A549 (cell line): ENCODE results near the gene DCAF15. TPM values are rescaled to one million over a fixed set of nuclear protein-coding genes. Genes with fewer than 3 reads are reported as not detected.
A peak's percentile ranks its signal among the peaks of the same experiment; 100 is the strongest.

ENCODE experiments used
- ATAC-seq, 2 experiments: fragments of 200-7000 bp in 1 of 2; fragments of >200 bp in 1 of 2; cut with Nextera tagmentation in 1 of 2; cut with Tn5 transposase in 1 of 2; 3 replicates each; pipeline versions ENCODE4 v1.8.0 to v1.9.1; 2018 to 2020; ENCODE audit warnings: mild to moderate bottlenecking in 1 of 2, moderate library complexity in 1 of 2
- CTCF ChIA-PET: fragments of 300-600 bp; sonication (Branson Sonifier 250); formaldehyde crosslinking; extraction: SDS; loops from one replicate; lab custom pipeline; 2021; ENCODE audit warnings: antibody characterized with exemption, inconsistent platforms; lab: Yijun Ruan, JAX
- POLR2A ChIA-PET: fragments of 350-600 bp; formaldehyde crosslinking; extraction: SDS; loops from one replicate; lab custom pipeline; 2021; ENCODE audit warnings: antibody characterized with exemption, inconsistent platforms; lab: Yijun Ruan, JAX
- DNase-seq, 2 experiments: peaks; one replicate each; pipeline versions ENCODE4 v3.0.0 to v3.0.0-alpha.2; 2011 to 2016; ENCODE audit warnings: low read depth in 1 of 2, low spot score in 1 of 2
- FAIRE-seq: peaks from 2 replicates; lab custom pipeline; 2011; peaks lifted over from hg19 to GRCh38; lab: Jason Lieb, UNC
- H3K27ac ChIP-seq, 2 experiments: fragments of >200 bp; sonication (Bioruptor Twin); formaldehyde crosslinking; 3 replicates each; pipeline ENCODE4 v1.5.1; 2016 to 2017
- H3K4me1 ChIP-seq: fragments of >200 bp; sonication (Bioruptor Twin); formaldehyde crosslinking; 3 replicates; pipeline ENCODE4 v1.6.1; 2016
- H3K4me2 ChIP-seq: fragments of >200 bp; sonication (Bioruptor Twin); formaldehyde crosslinking; 3 replicates; pipeline ENCODE4 v1.6.1; 2016
- H3K4me3 ChIP-seq: fragments of >200 bp; sonication (Bioruptor Twin); formaldehyde crosslinking; 3 replicates; pipeline ENCODE4 v1.5.1; 2016
- H3K9me3 ChIP-seq: fragments of >200 bp; sonication (Bioruptor Twin); formaldehyde crosslinking; 3 replicates; pipeline ENCODE4 v1.6.1; 2016
- CHD2 ChIP-seq: fragments of 150-350 bp; IDR thresholded peaks from 2 replicates; pipeline ENCODE4 v1.6.1; 2014; ENCODE audit warnings: low read length; ENCODE audit not compliant: partially characterized antibody
- CHD4 ChIP-seq: fragments of 200-600 bp; sonication (generic); IDR thresholded peaks from 2 replicates; pipeline ENCODE4 v1.6.1; 2016; ENCODE audit warnings: antibody characterized with exemption, mild to moderate bottlenecking, borderline replicate concordance
- EHF ChIP-seq: fragments of 250-450 bp; sonication (Bioruptor Pico); IDR thresholded peaks from 2 replicates; pipeline ENCODE4 v1.5.0; 2020; ENCODE audit warnings: mild to moderate bottlenecking
- EHMT2 ChIP-seq: fragments of 200-600 bp; sonication (generic); IDR thresholded peaks from 2 replicates; pipeline ENCODE4 v1.6.1; 2016; ENCODE audit warnings: antibody characterized with exemption, low read depth, mild to moderate bottlenecking, moderate library complexity
- ELK1 ChIP-seq: fragments of 150-350 bp; IDR thresholded peaks from 2 replicates; pipeline ENCODE4 v1.6.1; 2014; ENCODE audit warnings: low read depth, mild to moderate bottlenecking, low read length
- FOSB ChIP-seq: fragments of 250-450 bp; sonication (Bioruptor Pico); IDR thresholded peaks from 2 replicates; pipeline ENCODE4 v1.5.0; 2020; ENCODE audit warnings: mild to moderate bottlenecking, moderate library complexity
- FOSL2 ChIP-seq, 2 experiments: fragments of 450-650 bp in 1 of 2; fragments of >200 bp in 1 of 2; sonication (Bioruptor Twin) in 1 of 2; formaldehyde crosslinking; IDR thresholded peaks; 2 replicates each; pipeline versions ENCODE4 v1.5.0 to v1.6.1; 2016 to 2020; ENCODE audit warnings: mild to moderate bottlenecking in 1 of 2, moderate library complexity in 1 of 2
- GATA3 ChIP-seq: IDR thresholded peaks from 2 replicates; pipeline ENCODE4 v1.6.1; 2012; ENCODE audit warnings: borderline replicate concordance
- HEYL ChIP-seq: fragments of 250-450 bp; sonication (Bioruptor Pico); IDR thresholded peaks from 2 replicates; pipeline ENCODE4 v1.8.0; 2021; ENCODE audit warnings: mild to moderate bottlenecking, moderate library complexity
- HOXB5 ChIP-seq: fragments of 250-450 bp; sonication (Bioruptor Pico); IDR thresholded peaks from 2 replicates; pipeline ENCODE4 v1.5.0; 2020; ENCODE audit warnings: mild to moderate bottlenecking, moderate library complexity
- JUN ChIP-seq, 2 experiments: fragments of >200 bp; sonication (Bioruptor Twin); formaldehyde crosslinking; IDR thresholded peaks; 2 replicates in 1 of 2; 3 replicates in 1 of 2; pipeline ENCODE4 v1.6.1; 2016 to 2017
- MAFK ChIP-seq: fragments of 450-650 bp; IDR thresholded peaks from 2 replicates; pipeline ENCODE4 v1.6.1; 2014; ENCODE audit not compliant: partially characterized antibody
- MAX ChIP-seq: IDR thresholded peaks from 2 replicates; pipeline ENCODE4 v1.6.1; 2012
- MAZ ChIP-seq: fragments of 150-350 bp; IDR thresholded peaks from 2 replicates; pipeline ENCODE4 v1.6.1; 2014; ENCODE audit warnings: antibody characterized with exemption, low read depth, low read length, borderline replicate concordance
- NR3C1 ChIP-seq: fragments of >200 bp; sonication (Bioruptor Twin); formaldehyde crosslinking; IDR thresholded peaks from 3 replicates; pipeline ENCODE4 v1.6.1; 2017
- RARB ChIP-seq: fragments of 250-450 bp; sonication (Bioruptor Pico); IDR thresholded peaks from 2 replicates; pipeline ENCODE4 v1.8.0; 2021; ENCODE audit warnings: mild to moderate bottlenecking, moderate library complexity
- TFCP2L1 ChIP-seq: fragments of 250-450 bp; sonication (Bioruptor Pico); IDR thresholded peaks from 2 replicates; pipeline ENCODE4 v1.5.0; 2021; ENCODE audit warnings: mild to moderate bottlenecking
- USF2 ChIP-seq: fragments of 450-650 bp; IDR thresholded peaks from 2 replicates; pipeline ENCODE4 v1.6.1; 2014; ENCODE audit warnings: antibody characterized with exemption
- ZFP36 ChIP-seq: fragments of 450-650 bp; IDR thresholded peaks from 2 replicates; pipeline ENCODE4 v1.6.1; 2014; ENCODE audit warnings: borderline replicate concordance; ENCODE audit not compliant: partially characterized antibody
- WGBS: methylation state at CpG from one replicate; pipeline ENCODE4 v1.1.6; 2017; ENCODE audit errors: missing lambda C conversion rate; 5-methylcytosine and 5-hydroxymethylcytosine counted together
- polyA plus RNA-seq, 4 experiments: library from polyadenylated mRNA; depleted of rRNA in 3 of 4; stranded (reverse); fragments of >200 nt; fragmentation: RNase III in 1 of 4; extraction: RNeasy Plus Mini Kit Qiagen cat#74134 plus additional on column Dnase treatment in 1 of 4; gene quantifications; 2 replicates in 3 of 4; 3 replicates in 1 of 4; pipeline ENCODE4 v1.2.3, GENCODE V29; 2011 to 2017
- TF ChIP-seq, protein P1 (sequence below): IDR thresholded peaks from 2 replicates; pipeline ENCODE4 v1.6.1; 2012; ENCODE audit warnings: low read depth, borderline replicate concordance
- TF ChIP-seq, protein P2 (sequence below): fragments of >200 bp; sonication (Bioruptor Twin); formaldehyde crosslinking; IDR thresholded peaks from 3 replicates; pipeline ENCODE4 v1.5.1; 2016

Gene DCAF15
- polyA plus RNA-seq, 2 of the 4 experiments (the other 2 are of a cell fraction) = 10.2 to 23.0 TPM

GRCh38 chr19:14002571-14003250 is 50.4 kb downstream of the DCAF15 start:
- H3K4me2 ChIP-seq = no peak overlapping the region
- TF ChIP-seq NR3C1 = no peak
- no peak for TF ChIP-seq CHD2
- no peak for TF ChIP-seq ELK1
- TF ChIP-seq HOXB5 (CRISPR knock-in tag) = no peak
- TF ChIP-seq CHD4 = no peak
- no peak for TF ChIP-seq EHMT2
- TF ChIP-seq RARB (CRISPR knock-in tag) = no peak
- TF ChIP-seq MAZ = no peak
- no peak for TF ChIP-seq MAX
- TF ChIP-seq HEYL (CRISPR knock-in tag) = no peak
- TF ChIP-seq EHF (CRISPR knock-in tag) = no peak
- TF ChIP-seq, protein P1, sequence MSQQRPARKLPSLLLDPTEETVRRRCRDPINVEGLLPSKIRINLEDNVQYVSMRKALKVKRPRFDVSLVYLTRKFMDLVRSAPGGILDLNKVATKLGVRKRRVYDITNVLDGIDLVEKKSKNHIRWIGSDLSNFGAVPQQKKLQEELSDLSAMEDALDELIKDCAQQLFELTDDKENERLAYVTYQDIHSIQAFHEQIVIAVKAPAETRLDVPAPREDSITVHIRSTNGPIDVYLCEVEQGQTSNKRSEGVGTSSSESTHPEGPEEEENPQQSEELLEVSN = no peak
- 79% methylated on average over 13 of the region's 13 CpGs for WGBS
- ATAC-seq (no peak), FAIRE-seq (no peak), DNase-seq (no peak)
- peaks cover 6% of the 10 kb centered on the region; the same call in 1 of the 3 replicates for H3K9me3 ChIP-seq
- H3K4me3 ChIP-seq = no peak overlapping the region
- POLR2A ChIA-PET = no interaction called here
- peaks cover 14% of the 10 kb centered on the region; the same call in 1 of the 3 replicates for H3K4me1 ChIP-seq
- H3K27ac ChIP-seq = 0 out of 6 replicates have a peak overlapping the region, but pooled peaks of 1 of the 2 experiments have one; percentile 11
- CTCF ChIA-PET = no interaction called here

GRCh38 chr19:14003251-14004055 is 51.1 kb downstream of the DCAF15 start:
- DNase-seq (no peak), ATAC-seq (no peak), FAIRE-seq (no peak)
- Histone ChIP-seq H3K9me3 (peaks cover 6% of the 10 kb centered on the region; the same call in 1 of the 3 replicates), H3K4me1 (peaks cover 14% of the 10 kb centered on the region; the same call in 1 of the 3 replicates), H3K27ac (0 out of 6 replicates have a peak overlapping the region, but pooled peaks of 1 of the 2 experiments have one; percentile 11), H3K4me2 (no peak overlapping the region), H3K4me3 (no peak overlapping the region)
- TF ChIP-seq HOXB5 (CRISPR knock-in tag) (no peak), USF2 (no peak), GATA3 (no peak), HEYL (CRISPR knock-in tag) (no peak), ZFP36 (no peak), CHD4 (no peak), JUN (IDR thresholded peaks at IDR 0.05) (no peak), MAFK (no peak), FOSB (CRISPR knock-in tag) (no peak), FOSL2 (IDR thresholded peaks at IDR 0.05) (no peak), FOSL2 (CRISPR knock-in tag; IDR thresholded peaks at IDR 0.05) (no peak), TFCP2L1 (CRISPR knock-in tag) (no peak)
- TF ChIP-seq, protein P1 = no peak
- TF ChIP-seq, protein P2, sequence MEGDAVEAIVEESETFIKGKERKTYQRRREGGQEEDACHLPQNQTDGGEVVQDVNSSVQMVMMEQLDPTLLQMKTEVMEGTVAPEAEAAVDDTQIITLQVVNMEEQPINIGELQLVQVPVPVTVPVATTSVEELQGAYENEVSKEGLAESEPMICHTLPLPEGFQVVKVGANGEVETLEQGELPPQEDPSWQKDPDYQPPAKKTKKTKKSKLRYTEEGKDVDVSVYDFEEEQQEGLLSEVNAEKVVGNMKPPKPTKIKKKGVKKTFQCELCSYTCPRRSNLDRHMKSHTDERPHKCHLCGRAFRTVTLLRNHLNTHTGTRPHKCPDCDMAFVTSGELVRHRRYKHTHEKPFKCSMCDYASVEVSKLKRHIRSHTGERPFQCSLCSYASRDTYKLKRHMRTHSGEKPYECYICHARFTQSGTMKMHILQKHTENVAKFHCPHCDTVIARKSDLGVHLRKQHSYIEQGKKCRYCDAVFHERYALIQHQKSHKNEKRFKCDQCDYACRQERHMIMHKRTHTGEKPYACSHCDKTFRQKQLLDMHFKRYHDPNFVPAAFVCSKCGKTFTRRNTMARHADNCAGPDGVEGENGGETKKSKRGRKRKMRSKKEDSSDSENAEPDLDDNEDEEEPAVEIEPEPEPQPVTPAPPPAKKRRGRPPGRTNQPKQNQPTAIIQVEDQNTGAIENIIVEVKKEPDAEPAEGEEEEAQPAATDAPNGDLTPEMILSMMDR = no peak
- ChIA-PET POLR2A (interaction anchor here (0.6 kb wide), 1 partner anchor 32 kb away, joined by 4 read pairs; no protein-coding TSS in a partner anchor), CTCF (interaction anchor here (0.6 to 1.8 kb wide), 5 partner anchors 28 to 1968 kb away, joined by 3 to 5 read pairs (median 3); partner anchors contain the start of gene IL27RA)
- WGBS = 87% methylated on average over 10 of the region's 10 CpGs
